Endodermal cell (in vitro differentiated cells): ENCODE measurements around the gene RTF2. TPM values are rescaled to one million over a fixed set of nuclear protein-coding genes. Genes with fewer than 3 reads are reported as not detected.

ENCODE experiments used
- DNase-seq: peaks from one replicate; pipeline ENCODE4 v3.0.0-alpha.2; 2017
- H3K27ac ChIP-seq: 2 replicates; pipeline ENCODE4 v1.5.1; 2013; ENCODE audit warnings: mild to moderate bottlenecking, low read depth, low read length, moderate library complexity
- H3K27me3 ChIP-seq: 2 replicates; pipeline ENCODE4 v1.6.1; 2013; ENCODE audit warnings: mild to moderate bottlenecking, low read length, moderate library complexity; ENCODE audit not compliant: insufficient read depth, control insufficient read depth, poor library complexity, severe bottlenecking
- H3K36me3 ChIP-seq: 2 replicates; pipeline ENCODE4 v1.7.0; 2013; ENCODE audit warnings: mild to moderate bottlenecking, low read length, moderate library complexity; ENCODE audit not compliant: control insufficient read depth, insufficient read depth
- H3K4me1 ChIP-seq: one replicate; pipeline ENCODE4 v1.7.0; 2013; ENCODE audit warnings: low read length; ENCODE audit not compliant: control insufficient read depth, insufficient read depth
- H3K4me3 ChIP-seq: 2 replicates; pipeline ENCODE4 v1.5.1; 2013; ENCODE audit warnings: mild to moderate bottlenecking, low read length, moderate library complexity
- H3K9ac ChIP-seq: 2 replicates; pipeline ENCODE4 v1.6.1; 2013; ENCODE audit warnings: mild to moderate bottlenecking, low read length, moderate library complexity; ENCODE audit not compliant: poor library complexity, severe bottlenecking; ENCODE audit errors: extremely low read depth
- H3K9me3 ChIP-seq: 2 replicates; pipeline ENCODE4 v1.6.1; 2013; ENCODE audit warnings: mild to moderate bottlenecking, low read length, moderate library complexity; ENCODE audit not compliant: control insufficient read depth
- H3K27ac Mint-ChIP-seq: 2 replicates; pipeline ENCODE4 v1.8.0; 2020; ENCODE audit warnings: mixed read lengths
- H3K27me3 Mint-ChIP-seq: 2 replicates; pipeline ENCODE4 v1.8.0; 2021; ENCODE audit warnings: mild to moderate bottlenecking, mixed read lengths; ENCODE audit not compliant: insufficient read depth
- H3K36me3 Mint-ChIP-seq: 2 replicates; pipeline ENCODE4 v1.8.0; 2020; ENCODE audit warnings: low read depth, mixed read lengths
- H3K4me1 Mint-ChIP-seq: 2 replicates; pipeline ENCODE4 v1.8.0; 2020; ENCODE audit warnings: mixed read lengths
- H3K4me3 Mint-ChIP-seq: 2 replicates; pipeline ENCODE4 v1.8.0; 2020; ENCODE audit warnings: mild to moderate bottlenecking, moderate library complexity, mixed read lengths
- H3K9me3 Mint-ChIP-seq: 2 replicates; pipeline ENCODE4 v1.8.0; 2020; ENCODE audit warnings: mild to moderate bottlenecking, mixed read lengths
- CTCF ChIP-seq: fragments of 200-600 bp; sonication (generic); conservative IDR thresholded peaks from 2 replicates; pipeline ENCODE4 v1.5.0; 2021; ENCODE audit warnings: antibody characterized with exemption, mild to moderate bottlenecking
- WGBS, 2 experiments: methylation state at CpG; one replicate each; pipeline versions ENCODE4 v1.1.5 to v1.1.7; 2013; ENCODE audit warnings: missing lambda C conversion rate in 2 of 2, mixed read lengths in 1 of 2; ENCODE audit not compliant: insufficient coverage in 1 of 2, insufficient read length in 1 of 2; 5-methylcytosine and 5-hydroxymethylcytosine counted together
- long read RNA-seq, 4 experiments: library from polyadenylated mRNA in 2 of 4; library from RNA in 1 of 4; library from capped mRNA in 1 of 4; stranded (forward) in 3 of 4; unstranded in 1 of 4; transcript quantifications; one replicate each; pipeline ENCODE4 v2.0.0, GENCODE V29; 2020 to 2021; ENCODE audit warnings: inconsistent platforms in 1 of 4
- polyA plus RNA-seq, 2 experiments: library from polyadenylated mRNA; stranded (reverse); fragments of 50-300 nt; gene quantifications; one replicate each; pipeline ENCODE4 v1.2.3, GENCODE V29; 2013
- total RNA-seq, 2 donors: library from RNA; stranded (reverse); fragmentation: NEBNext Ultra II Directional in 1 of 2; extraction: Animal tissue kit (Norgen Biotek cat#: 25700) in 1 of 2; gene quantifications; 2 replicates in 1 of 2; 3 replicates in 1 of 2; pipeline ENCODE4 v1.2.1, GENCODE V29; 2021

Gene RTF2
- total RNA-seq: 10 to 100 TPM; 63.0 to 65.1 TPM
- 64.4 TPM for polyA plus RNA-seq (2013, experiment 1 of 2)
- 63.0 TPM for polyA plus RNA-seq (2013, experiment 2 of 2)
- long read RNA-seq, experiment 1, transcript RTF2-202 (9 exons, 2,212 nt): major isoform, 14 of 39 reads
- long read RNA-seq, experiment 1, partial matches to known transcripts: 19 of 39 reads
- long read RNA-seq, experiment 1, other reads (novel, unspliced or antisense): 5 of 39 reads
- long read RNA-seq, experiment 2, transcript RTF2-202 (9 exons, 2,212 nt): major isoform, 125 of 132 reads
- long read RNA-seq, experiment 2, partial matches to known transcripts: 6 of 132 reads
- long read RNA-seq, experiment 2, other reads (novel, unspliced or antisense): 0 of 132 reads
- long read RNA-seq, experiment 3, transcript RTF2-202 (9 exons, 2,212 nt): major isoform, 446 of 509 reads
- long read RNA-seq, experiment 3, transcript RTF2-201 (10 exons, 1,745 nt): minor isoform, 9 of 509 reads
- long read RNA-seq, experiment 3, partial matches to known transcripts: 6 of 509 reads
- long read RNA-seq, experiment 3, other reads (novel, unspliced or antisense): 45 of 509 reads
- long read RNA-seq, experiment 4, transcript RTF2-202 (9 exons, 2,212 nt): major isoform, 272 of 290 reads
- long read RNA-seq, experiment 4, partial matches to known transcripts: 6 of 290 reads
- long read RNA-seq, experiment 4, other reads (novel, unspliced or antisense): 9 of 290 reads

- no peaks in the 10 kb centered on the region for H3K9me3 Mint-ChIP-seq
- H3K27me3 Mint-ChIP-seq: peaks cover 19% of the 10 kb centered on the region
- no peak for TF ChIP-seq CTCF
- H3K4me3 ChIP-seq: peak within 1 kb of the TSS; percentile 94
- H3K36me3 Mint-ChIP-seq: peaks cover 12% of the 10 kb centered on the region
- H3K4me1 Mint-ChIP-seq: peaks cover 6% of the 10 kb centered on the region
- H3K9ac ChIP-seq: peak within 1 kb of the TSS; percentile 67
- no peaks in the 10 kb centered on the region for H3K9me3 ChIP-seq
- H3K27ac Mint-ChIP-seq: peak within 1 kb of the TSS; percentile 99
- H3K4me1 ChIP-seq: no peaks in the 10 kb centered on the region
- WGBS, 2 experiments: 0% methylated on average over 20 to 55 of the region's 55 CpGs
- DNase-seq: peak; percentile 97
- peaks cover 23% of the 10 kb centered on the region for H3K27me3 ChIP-seq
- H3K27ac ChIP-seq: peak within 1 kb of the TSS; percentile 80
- peaks cover 13% of the 10 kb centered on the region for H3K36me3 ChIP-seq
- peak within 1 kb of the TSS; percentile 100 for H3K4me3 Mint-ChIP-seq
Measured at GRCh38 chr20:56468316-56469076, at the start of gene RTF2. Gene RTF2, plus strand, starts transcription at chr20:56468627. Its CDS starts 71 bp downstream, at chr20:56468698.

DNA sequence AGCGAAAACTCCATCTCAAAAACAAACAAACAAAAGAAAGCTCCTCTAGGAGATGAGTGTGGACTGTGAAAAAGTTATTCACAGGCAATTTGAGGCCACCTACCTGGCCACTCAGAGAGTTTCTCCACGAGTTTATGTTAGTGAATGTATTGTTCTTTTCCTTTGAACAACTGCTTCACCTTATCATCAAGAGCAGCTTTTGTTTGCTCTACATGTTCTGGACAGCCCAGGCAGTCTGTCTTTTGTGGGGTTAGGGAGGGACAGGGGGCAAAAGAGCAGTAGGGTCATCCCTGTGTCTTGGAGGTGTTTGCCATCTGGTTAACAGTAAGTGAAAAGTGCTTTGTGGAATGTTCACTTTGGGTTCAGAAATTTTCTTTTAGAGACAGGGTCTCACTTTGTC is 48.4 kb upstream of the RTF2 start:
- Mint-ChIP-seq H3K9me3 (no peaks in the 10 kb centered on the region), H3K27me3 (peaks cover 26% of the 10 kb centered on the region), H3K4me1 (no peaks in the 10 kb centered on the region), H3K4me3 (no peak overlapping the region), H3K36me3 (no peaks in the 10 kb centered on the region), H3K27ac (no peak overlapping the region)
- Histone ChIP-seq H3K27me3 (no peaks in the 10 kb centered on the region), H3K4me1 (no peaks in the 10 kb centered on the region), H3K9me3 (no peaks in the 10 kb centered on the region), H3K27ac (no peak overlapping the region), H3K36me3 (no peaks in the 10 kb centered on the region), H3K4me3 (no peak overlapping the region), H3K9ac (no peak overlapping the region)
- WGBS, 2 experiments: 71 to 79% methylated on average over 1 of the region's 2 CpGs
- DNase-seq: no peak
- TF ChIP-seq CTCF: no peak

DNA sequence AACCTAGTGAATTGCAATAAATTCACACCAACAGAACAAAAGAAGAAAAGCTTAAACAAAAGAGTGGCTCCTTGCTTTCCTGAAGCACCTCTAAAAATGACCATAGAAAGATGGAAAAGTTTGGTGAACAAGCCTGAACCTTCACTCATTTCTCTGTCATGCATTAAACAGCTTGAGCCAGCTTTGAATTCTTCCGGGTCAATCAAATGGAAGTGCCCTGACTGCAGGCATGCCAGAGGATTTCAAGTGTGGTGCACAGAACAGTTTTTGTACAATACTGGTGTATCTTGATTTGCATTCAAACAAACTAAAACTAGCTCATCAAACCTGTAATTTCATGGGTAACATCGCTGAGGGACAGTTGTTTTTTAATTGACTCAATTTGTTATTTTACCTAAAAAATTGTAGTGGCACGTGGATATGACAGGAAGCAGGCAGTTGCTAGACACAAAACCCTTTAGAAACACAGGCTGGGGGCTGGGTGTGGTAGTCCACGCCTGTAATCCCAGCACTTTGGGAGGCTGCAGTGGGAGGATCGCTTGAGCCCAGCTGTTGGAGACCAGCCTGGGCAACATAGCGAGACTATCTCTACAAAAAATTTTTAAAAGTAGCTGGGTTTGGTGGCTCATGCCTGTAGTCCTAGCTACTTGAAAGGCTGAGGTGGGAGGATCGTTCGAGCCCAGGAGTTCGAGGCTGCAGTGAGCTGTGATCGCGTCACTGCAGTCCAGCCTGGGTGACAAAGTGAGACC is 47.3 kb upstream of the RTF2 start:
- Histone ChIP-seq H3K36me3 (no peaks in the 10 kb centered on the region), H3K27me3 (no peaks in the 10 kb centered on the region), H3K27ac (no peak overlapping the region), H3K9me3 (no peaks in the 10 kb centered on the region), H3K9ac (no peak overlapping the region), H3K4me3 (no peak overlapping the region), H3K4me1 (no peaks in the 10 kb centered on the region)
- no peak for TF ChIP-seq CTCF
- WGBS, 2 experiments: 85 to 93% methylated on average over 9 to 11 of the region's 11 CpGs
- H3K27ac Mint-ChIP-seq: no peak overlapping the region
- H3K4me1 Mint-ChIP-seq: no peaks in the 10 kb centered on the region
- no peaks in the 10 kb centered on the region for H3K9me3 Mint-ChIP-seq
- no peak for DNase-seq
- no peak overlapping the region for H3K4me3 Mint-ChIP-seq
- no peaks in the 10 kb centered on the region for H3K36me3 Mint-ChIP-seq
- H3K27me3 Mint-ChIP-seq: peaks cover 34% of the 10 kb centered on the region
